Activated CD8-positive, alpha-beta memory T cell treated with anti-CD3 and anti-CD28 coated beads, Interleukin-2, amount 10 ng/mL, durations not matched to agents 7 days and 5 days (primary cell): ENCODE data around the gene GPR171. TPM values are rescaled to one million over a fixed set of nuclear protein-coding genes. Genes with fewer than 3 reads are reported as not detected.
"Not testable (repeated sequence)": the region's sequence is repeated elsewhere in the genome, so short reads cannot be mapped to it uniquely, and the experiment has no call there.

Experiments used
- ATAC-seq: fragments of 150-1000 bp; cut with Tn5 transposase; one replicate; pipeline ENCODE4 v1.10.0; 2021; ENCODE audit warnings: moderate library complexity
- CTCF ChIA-PET: fragments of 350-600 bp; sonication (Branson Sonifier 250); formaldehyde crosslinking; loops from one replicate; lab custom pipeline; 2021; ENCODE audit warnings: antibody characterized with exemption; lab: Charles Lee
- DNase-seq: peaks from one replicate; pipeline ENCODE4 v3.0.0-alpha.2; 2020
- H3K27ac Mint-ChIP-seq: one replicate; pipeline ENCODE4 v1.8.0; 2021; ENCODE audit warnings: mild to moderate bottlenecking, mixed read lengths
- H3K27me3 Mint-ChIP-seq: one replicate; pipeline ENCODE4 v1.8.0; 2021; ENCODE audit warnings: mixed read lengths
- H3K36me3 Mint-ChIP-seq: one replicate; pipeline ENCODE4 v1.8.0; 2021; ENCODE audit warnings: mild to moderate bottlenecking, mixed read lengths
- H3K4me1 Mint-ChIP-seq: one replicate; pipeline ENCODE4 v1.8.0; 2021; ENCODE audit warnings: mixed read lengths
- H3K4me3 Mint-ChIP-seq: one replicate; pipeline ENCODE4 v1.8.0; 2021; ENCODE audit warnings: mild to moderate bottlenecking, moderate library complexity, mixed read lengths
- H3K9me3 Mint-ChIP-seq: one replicate; pipeline ENCODE4 v1.8.0; 2022; ENCODE audit warnings: low read depth, mixed read lengths
- total RNA-seq, 2 experiments: library from RNA; stranded (reverse); gene quantifications; one replicate each; pipeline ENCODE4 v1.2.3, GENCODE V29; 2021

GPR171 gene
- total RNA-seq, 2 experiments from 2014 or later: 153 to 218 TPM

GRCh38 chr3:151195826-151196225, 7.2 kb downstream of the GPR171 start:
- ATAC-seq: no peak
- Mint-ChIP-seq H3K36me3 (peaks cover 76% of the 10 kb centered on the region), H3K4me1 (peaks cover 59% of the 10 kb centered on the region)

GRCh38 chr3:151192545-151192944, 10.5 kb downstream of the GPR171 start:
- ATAC-seq: peak; percentile 20
- peak overlapping the region; percentile 76 for H3K27ac Mint-ChIP-seq

More at GRCh38 chr3:151195826-151196225, 7.2 kb downstream of the GPR171 start:
- Mint-ChIP-seq H3K27ac (peak overlapping the region; percentile 10), H3K4me3 (no peak overlapping the region), H3K27me3 (no peaks in the 10 kb centered on the region), H3K9me3 (peaks cover 9% of the 10 kb centered on the region)
- CTCF ChIA-PET: interaction anchor here (0.8 to 2.0 kb wide), 4 partner anchors 12 to 28 kb away, joined by 4 to 12 read pairs (median 6); no protein-coding TSS in a partner anchor
- no peak for DNase-seq

GRCh38 chr3:151191095-151191494, 11.9 kb downstream of the GPR171 start:
- CTCF ChIA-PET: interaction anchor here (2.1 kb wide), 1 partner anchor 9 kb away, joined by 9 read pairs; no protein-coding TSS in a partner anchor
- DNase-seq (no peak), ATAC-seq (no peak)
- Mint-ChIP-seq H3K4me1 (peaks cover 70% of the 10 kb centered on the region), H3K36me3 (peaks cover 40% of the 10 kb centered on the region), H3K27ac (peak overlapping the region; percentile 73), H3K9me3 (peaks cover 7% of the 10 kb centered on the region), H3K27me3 (no peaks in the 10 kb centered on the region), H3K4me3 (no peak overlapping the region)

More at GRCh38 chr3:151192545-151192944, 10.5 kb downstream of the GPR171 start:
- CTCF ChIA-PET: interaction anchor here (0.7 to 2.1 kb wide), 5 partner anchors 8 to 92 kb away, joined by 3 to 9 read pairs (median 4); partner anchors contain the start of gene GPR171
- DNase-seq: no peak
- H3K27me3 Mint-ChIP-seq: no peaks in the 10 kb centered on the region
- H3K4me3 Mint-ChIP-seq: peak overlapping the region; percentile 16
- H3K9me3 Mint-ChIP-seq: peaks cover 7% of the 10 kb centered on the region
- peaks cover 52% of the 10 kb centered on the region for H3K36me3 Mint-ChIP-seq
- peaks cover 66% of the 10 kb centered on the region for H3K4me1 Mint-ChIP-seq

- H3K9me3 Mint-ChIP-seq: no peaks in the 10 kb centered on the region
- peaks cover 50% of the 10 kb centered on the region for H3K4me1 Mint-ChIP-seq
- H3K27ac Mint-ChIP-seq: peak overlapping the region; percentile 83
- peak; percentile 55 for DNase-seq
- H3K4me3 Mint-ChIP-seq: peak overlapping the region; percentile 64
- no peaks in the 10 kb centered on the region for H3K27me3 Mint-ChIP-seq
- peak; percentile 85 for ATAC-seq
- CTCF ChIA-PET: interaction anchor here (1.7 to 3.6 kb wide), 4 partner anchors 8 to 18 kb away, joined by 5 to 22 read pairs (median 8); no protein-coding TSS in a partner anchor
- H3K36me3 Mint-ChIP-seq: no peaks in the 10 kb centered on the region
Measured at GRCh38 chr3:151183265-151183671, 19.7 kb downstream of the GPR171 start.

GRCh38 chr3:151182349-151183079, 20.5 kb downstream of the GPR171 start:
- no peak for ATAC-seq
- Mint-ChIP-seq H3K27ac (peak overlapping the region; percentile 83), H3K9me3 (no peaks in the 10 kb centered on the region), H3K27me3 (no peaks in the 10 kb centered on the region), H3K4me1 (peaks cover 44% of the 10 kb centered on the region), H3K36me3 (no peaks in the 10 kb centered on the region), H3K4me3 (no peak overlapping the region)
- no peak for DNase-seq
- CTCF ChIA-PET: interaction anchor here (1.2 to 3.6 kb wide), 6 partner anchors 9 to 19 kb away, joined by 4 to 22 read pairs (median 8); no protein-coding TSS in a partner anchor

- Mint-ChIP-seq H3K4me1 (peaks cover 23% of the 10 kb centered on the region), H3K4me3 (no peak overlapping the region), H3K27ac (no peak overlapping the region), H3K36me3 (peaks cover 1% of the 10 kb centered on the region), H3K27me3 (no peaks in the 10 kb centered on the region), H3K9me3 (no peaks in the 10 kb centered on the region)
- DNase-seq: no peak
- no peak for ATAC-seq
- CTCF ChIA-PET: interaction anchor here (1.1 to 2.9 kb wide), 5 partner anchors 10 to 106 kb away, joined by 3 to 11 read pairs (median 4); no protein-coding TSS in a partner anchor
Measured at GRCh38 chr3:151178208-151178845, 24.7 kb downstream of the GPR171 start.

GRCh38 chr3:151175952-151176351, 27.1 kb downstream of the GPR171 start:
- Mint-ChIP-seq H3K9me3 (no peaks in the 10 kb centered on the region), H3K36me3 (peaks cover 1% of the 10 kb centered on the region), H3K4me1 (peaks cover 29% of the 10 kb centered on the region), H3K27ac (no peak overlapping the region), H3K27me3 (no peaks in the 10 kb centered on the region), H3K4me3 (no peak overlapping the region)
- no peak for ATAC-seq
- no peak for DNase-seq
- CTCF ChIA-PET: interaction anchor here (1.5 kb wide), 2 partner anchors 9 to 10 kb away, joined by 3 to 4 read pairs; no protein-coding TSS in a partner anchor

- H3K9me3 Mint-ChIP-seq: no peaks in the 10 kb centered on the region
- H3K27me3 Mint-ChIP-seq: no peaks in the 10 kb centered on the region
- CTCF ChIA-PET: interaction anchor here (1.2 to 1.5 kb wide), 4 partner anchors 11 to 56 kb away, joined by 3 to 6 read pairs (median 3); no protein-coding TSS in a partner anchor
- no peak overlapping the region for H3K4me3 Mint-ChIP-seq
- peaks cover 1% of the 10 kb centered on the region for H3K36me3 Mint-ChIP-seq
- no peak for DNase-seq
- H3K4me1 Mint-ChIP-seq: peaks cover 42% of the 10 kb centered on the region
- no peak for ATAC-seq
- H3K27ac Mint-ChIP-seq: no peak overlapping the region
Measured at GRCh38 chr3:151174351-151174750, 28.7 kb downstream of the GPR171 start.

- H3K36me3 Mint-ChIP-seq: peaks cover 1% of the 10 kb centered on the region
- ATAC-seq (peak; percentile 87), DNase-seq (peak; percentile 86)
- CTCF ChIA-PET: interaction anchor here (0.7 to 6.1 kb wide), 13 partner anchors 12 to 121 kb away, joined by 3 to 118 read pairs (median 7); partner anchors contain the start of genes GPR171 and P2RY14
- H3K27me3 Mint-ChIP-seq: no peaks in the 10 kb centered on the region
- peak overlapping the region; percentile 57 for H3K4me3 Mint-ChIP-seq
- peak overlapping the region; percentile 94 for H3K27ac Mint-ChIP-seq
- H3K9me3 Mint-ChIP-seq: no peaks in the 10 kb centered on the region
- peaks cover 51% of the 10 kb centered on the region for H3K4me1 Mint-ChIP-seq
Measured at GRCh38 chr3:151171145-151171757, 31.8 kb downstream of the GPR171 start.

- H3K9me3 Mint-ChIP-seq, H3K36me3 Mint-ChIP-seq, H3K27me3 Mint-ChIP-seq: not testable (repeated sequence)
- DNase-seq (peak; percentile 57), ATAC-seq (peak; percentile 16)
- Mint-ChIP-seq H3K4me3 (peak overlapping the region; percentile 57), H3K27ac (peak overlapping the region; percentile 94), H3K4me1 (peaks cover 51% of the 10 kb centered on the region)
- CTCF ChIA-PET: interaction anchor here (0.9 to 6.1 kb wide), 10 partner anchors 12 to 109 kb away, joined by 3 to 118 read pairs (median 17); partner anchors contain the start of genes GPR171 and P2RY14
Measured at GRCh38 chr3:151169948-151170679, 32.9 kb downstream of the GPR171 start.

GRCh38 chr3:151169262-151169947, 33.6 kb downstream of the GPR171 start:
- ATAC-seq: no peak
- DNase-seq: no peak
- no peaks in the 10 kb centered on the region for H3K27me3 Mint-ChIP-seq
- H3K4me3 Mint-ChIP-seq: no peak overlapping the region
- peaks cover 1% of the 10 kb centered on the region for H3K36me3 Mint-ChIP-seq
- CTCF ChIA-PET: interaction anchor here (1.4 to 6.1 kb wide), 13 partner anchors 13 to 157 kb away, joined by 3 to 118 read pairs (median 15); partner anchors contain the start of gene P2RY14
- H3K27ac Mint-ChIP-seq: peak overlapping the region; percentile 94
- H3K4me1 Mint-ChIP-seq: peaks cover 51% of the 10 kb centered on the region
- no peaks in the 10 kb centered on the region for H3K9me3 Mint-ChIP-seq
